Measurements from ENCODE around the gene ZNF516. TPM values are rescaled to one million over a fixed set of nuclear protein-coding genes. Genes with fewer than 3 reads are reported as not detected.

The ZNF516 gene
- total and polyA plus RNA-seq, 10 of the 15 experiments (the other 5 are each of a cell fraction or from before 2014, with no cell fraction given), result 2.0 to 32.0 (median 8.3) TPM

DNA sequence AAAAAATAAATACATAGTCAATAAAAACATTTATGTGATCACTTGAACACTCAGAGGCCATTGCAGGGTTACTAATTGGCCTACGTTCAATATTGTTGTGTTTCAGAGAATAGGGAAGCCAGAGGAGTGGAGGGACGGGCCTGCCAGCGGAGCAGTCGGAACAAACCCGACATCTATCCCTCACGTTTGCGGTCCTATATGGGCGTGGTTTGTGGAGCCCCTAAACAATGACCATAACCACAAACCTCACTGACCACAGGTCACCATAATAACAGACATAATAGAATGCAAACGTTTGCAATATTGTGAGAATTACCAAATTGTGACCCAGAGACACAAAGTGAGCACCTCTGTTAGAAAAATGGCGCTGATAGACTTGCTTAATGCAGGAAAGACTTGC is 19.5 kb upstream of the ZNF516 start:
- H3K79me2 ChIP-seq (ENCODE audit: control insufficient read depth, insufficient read depth, low read length), result no peaks in the 10 kb centered on the region
- no peaks in the 10 kb centered on the region; a peak in 1 of 4 replicates for H3K27me3 ChIP-seq (replicated peaks in 1 of 2; ENCODE audit: control insufficient read depth in 2 of 2, insufficient read depth in 2 of 2, low read length in 1 of 2)
- ChIA-PET RAD21 (ENCODE audit: unreplicated experiment) (no interaction called here), POLR2A (no interaction called here), CTCF (no interaction called here), SMC1A (ENCODE audit: uncharacterized antibody, unreplicated experiment) (no interaction called here)
- BruUV-seq (replicated peaks), result no TSS peak
- H3K9me3 ChIP-seq (replicated peaks; ENCODE audit: control insufficient read depth, insufficient read depth, low read length), result no peaks in the 10 kb centered on the region
- peaks cover 9% of the 10 kb centered on the region for H3K4me1 ChIP-seq (ENCODE audit: control insufficient read depth, insufficient read depth, low read length)
- no peak for FAIRE-seq
- no peak for DNase-seq (ENCODE audit: low read depth, low spot score)
- no peak overlapping the region for H3K9ac ChIP-seq (ENCODE audit: control insufficient read depth, insufficient read depth, low read length)
- H3K27ac ChIP-seq (ENCODE audit: control insufficient read depth, insufficient read depth), result no peak overlapping the region
- intact Hi-C loops (cut with micrococcal nuclease; ENCODE audit: unreplicated experiment) (no loop called here), in situ Hi-C loops (cut with MboI) (no loop called here)
- H3K4me2 ChIP-seq (ENCODE audit: control insufficient read depth, insufficient read depth), result no peak overlapping the region
- TF ChIP-seq BHLHE40 (IDR thresholded peaks at IDR 0.05; ENCODE audit: borderline replicate concordance in 1 of 2, low read depth in 2 of 2, low read length in 1 of 2), result no peak
- no peak for TF ChIP-seq TARDBP (IDR thresholded peaks at IDR 0.05; ENCODE audit: borderline replicate concordance)
- no peak for TF ChIP-seq RELA (IDR thresholded peaks at IDR 0.05; ENCODE audit: borderline replicate concordance, partially characterized antibody)
- no peak for TF ChIP-seq EED (IDR thresholded peaks at IDR 0.05; ENCODE audit: low read depth)
- TF ChIP-seq, protein P1, sequence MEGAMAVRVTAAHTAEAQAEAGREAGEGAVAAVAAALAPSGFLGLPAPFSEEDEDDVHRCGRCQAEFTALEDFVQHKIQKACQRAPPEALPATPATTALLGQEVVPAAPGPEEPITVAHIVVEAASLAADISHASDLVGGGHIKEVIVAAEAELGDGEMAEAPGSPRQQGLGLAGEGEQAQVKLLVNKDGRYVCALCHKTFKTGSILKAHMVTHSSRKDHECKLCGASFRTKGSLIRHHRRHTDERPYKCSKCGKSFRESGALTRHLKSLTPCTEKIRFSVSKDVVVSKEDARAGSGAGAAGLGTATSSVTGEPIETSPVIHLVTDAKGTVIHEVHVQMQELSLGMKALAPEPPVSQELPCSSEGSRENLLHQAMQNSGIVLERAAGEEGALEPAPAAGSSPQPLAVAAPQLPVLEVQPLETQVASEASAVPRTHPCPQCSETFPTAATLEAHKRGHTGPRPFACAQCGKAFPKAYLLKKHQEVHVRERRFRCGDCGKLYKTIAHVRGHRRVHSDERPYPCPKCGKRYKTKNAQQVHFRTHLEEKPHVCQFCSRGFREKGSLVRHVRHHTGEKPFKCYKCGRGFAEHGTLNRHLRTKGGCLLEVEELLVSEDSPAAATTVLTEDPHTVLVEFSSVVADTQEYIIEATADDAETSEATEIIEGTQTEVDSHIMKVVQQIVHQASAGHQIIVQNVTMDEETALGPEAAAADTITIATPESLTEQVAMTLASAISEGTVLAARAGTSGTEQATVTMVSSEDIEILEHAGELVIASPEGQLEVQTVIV (IDR thresholded peaks at IDR 0.05; ENCODE audit: borderline replicate concordance, partially characterized antibody), result no peak
- TF ChIP-seq SMARCA5 (IDR thresholded peaks at IDR 0.05), result no peak
- TF ChIP-seq NR2C2 (IDR thresholded peaks at IDR 0.05; ENCODE audit: borderline replicate concordance, control insufficient read depth, insufficient read length, low read depth), result no peak
- no peak for TF ChIP-seq IRF3 (IDR thresholded peaks at IDR 0.05)
- TF ChIP-seq SREBF2 (IDR thresholded peaks at IDR 0.05; ENCODE audit: low read length), result no peak
- no peak for TF ChIP-seq EP300 (IDR thresholded peaks at IDR 0.05; ENCODE audit: borderline replicate concordance in 1 of 2, control insufficient read depth in 1 of 2, low read depth in 2 of 2, low read length in 2 of 2)
- no peak for TF ChIP-seq STAT1 (conservative IDR thresholded peaks at IDR 0.05)
- TF ChIP-seq, protein P2, sequence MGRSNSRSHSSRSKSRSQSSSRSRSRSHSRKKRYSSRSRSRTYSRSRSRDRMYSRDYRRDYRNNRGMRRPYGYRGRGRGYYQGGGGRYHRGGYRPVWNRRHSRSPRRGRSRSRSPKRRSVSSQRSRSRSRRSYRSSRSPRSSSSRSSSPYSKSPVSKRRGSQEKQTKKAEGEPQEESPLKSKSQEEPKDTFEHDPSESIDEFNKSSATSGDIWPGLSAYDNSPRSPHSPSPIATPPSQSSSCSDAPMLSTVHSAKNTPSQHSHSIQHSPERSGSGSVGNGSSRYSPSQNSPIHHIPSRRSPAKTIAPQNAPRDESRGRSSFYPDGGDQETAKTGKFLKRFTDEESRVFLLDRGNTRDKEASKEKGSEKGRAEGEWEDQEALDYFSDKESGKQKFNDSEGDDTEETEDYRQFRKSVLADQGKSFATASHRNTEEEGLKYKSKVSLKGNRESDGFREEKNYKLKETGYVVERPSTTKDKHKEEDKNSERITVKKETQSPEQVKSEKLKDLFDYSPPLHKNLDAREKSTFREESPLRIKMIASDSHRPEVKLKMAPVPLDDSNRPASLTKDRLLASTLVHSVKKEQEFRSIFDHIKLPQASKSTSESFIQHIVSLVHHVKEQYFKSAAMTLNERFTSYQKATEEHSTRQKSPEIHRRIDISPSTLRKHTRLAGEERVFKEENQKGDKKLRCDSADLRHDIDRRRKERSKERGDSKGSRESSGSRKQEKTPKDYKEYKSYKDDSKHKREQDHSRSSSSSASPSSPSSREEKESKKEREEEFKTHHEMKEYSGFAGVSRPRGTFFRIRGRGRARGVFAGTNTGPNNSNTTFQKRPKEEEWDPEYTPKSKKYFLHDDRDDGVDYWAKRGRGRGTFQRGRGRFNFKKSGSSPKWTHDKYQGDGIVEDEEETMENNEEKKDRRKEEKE (IDR thresholded peaks at IDR 0.05), result no peak
- no peak for TF ChIP-seq ZNF274 (IDR thresholded peaks at IDR 0.05; ENCODE audit: insufficient read depth, insufficient read length)
- no peak for TF ChIP-seq ZNF217 (IDR thresholded peaks at IDR 0.05)
- no peak for TF ChIP-seq RAD51 (IDR thresholded peaks at IDR 0.05)
- H3K36me3 ChIP-seq (ENCODE audit: control insufficient read depth in 2 of 2, insufficient read depth in 2 of 2, low read length in 1 of 2), result no peaks in the 10 kb centered on the region
- no peak overlapping the region for H3K4me3 ChIP-seq
- no peak overlapping the region for H2AFZ ChIP-seq (ENCODE audit: control insufficient read depth, low read depth, low read length)
- WGBS (ENCODE audit: insufficient coverage, insufficient replicate concordance, low lambda C conversion rate, missing lambda C conversion rate), result 54% methylated on average over 10 of the region's 10 CpGs
- no peaks in the 10 kb centered on the region for H4K20me1 ChIP-seq (ENCODE audit: control insufficient read depth, insufficient read depth)
- no peak for ATAC-seq

All from GM12878 (cell line).